ENCODE measurements around the gene PLA2G4B. TPM values are rescaled to one million over a fixed set of nuclear protein-coding genes. Genes with fewer than 3 reads are reported as not detected.

PLA2G4B gene
- total RNA-seq, 3 donors from 2014 or later = 3.2 to 11.0 (median 10.2) TPM

GRCh38 chr15:41844814-41845213 lies 6.2 kb downstream of the PLA2G4B start:
- H3K4me1 ChIP-seq = peaks cover 0 to 8% of the 10 kb centered on the region in 2 donors
- H3K27ac ChIP-seq = no peak overlapping the region
- no peaks in the 10 kb centered on the region for H3K27me3 ChIP-seq
- no peak for DNase-seq (ENCODE audit: low spot score in 2 of 2)
- intact Hi-C loops (cut with DNase I; ENCODE audit: low total_unique reads) = no loop called here
- H3K9me3 ChIP-seq = no peaks in the 10 kb centered on the region
- no peak overlapping the region for H3K4me3 ChIP-seq
- H3K36me3 ChIP-seq = peaks cover 15% of the 10 kb centered on the region
- TF ChIP-seq POLR2AphosphoS5 (IDR thresholded peaks at IDR 0.05) (no peak), CTCF (IDR thresholded peaks at IDR 0.05) (no peak), POLR2A (IDR thresholded peaks at IDR 0.05) (no peak)

- Histone ChIP-seq H3K4me1 (peaks cover 0 to 8% of the 10 kb centered on the region in 2 donors), H3K4me3 (no peak overlapping the region), H3K9me3 (no peaks in the 10 kb centered on the region), H3K27ac (no peak overlapping the region), H3K27me3 (no peaks in the 10 kb centered on the region), H3K36me3 (peaks cover 15% of the 10 kb centered on the region)
- intact Hi-C loops (cut with DNase I; ENCODE audit: low total_unique reads) = no loop called here
- DNase-seq (ENCODE audit: low spot score in 2 of 2) = no peak
- TF ChIP-seq CTCF (IDR thresholded peaks at IDR 0.05) (no peak), POLR2AphosphoS5 (IDR thresholded peaks at IDR 0.05) (no peak), POLR2A (IDR thresholded peaks at IDR 0.05) (no peak)
Measured at GRCh38 chr15:41847206-41847605, 8.6 kb downstream of the PLA2G4B start.

DNA sequence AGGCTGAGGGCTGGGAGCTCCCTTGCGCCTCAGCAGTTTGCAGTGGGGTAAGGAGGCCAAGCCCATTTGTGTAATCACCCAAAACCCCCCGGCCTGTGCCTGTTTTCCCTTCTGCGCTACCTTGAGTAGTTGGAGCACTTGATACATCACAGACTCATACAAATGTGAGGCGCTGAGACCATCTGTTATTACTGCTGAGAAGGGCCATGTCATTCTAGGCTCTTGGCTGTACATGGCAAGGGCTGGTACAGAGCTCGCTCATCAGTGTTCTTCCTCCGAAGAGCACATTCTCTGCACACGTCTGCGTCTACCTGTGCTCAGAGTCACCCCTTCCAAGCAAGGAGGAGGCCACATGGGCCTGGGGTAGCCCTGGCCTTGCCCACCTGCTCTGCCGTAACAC lies 9.3 kb downstream of the PLA2G4B start:
- H3K36me3 ChIP-seq = peaks cover 15% of the 10 kb centered on the region
- no peaks in the 10 kb centered on the region for H3K27me3 ChIP-seq
- no peak overlapping the region for H3K27ac ChIP-seq
- H3K9me3 ChIP-seq = no peaks in the 10 kb centered on the region
- no peak for DNase-seq (ENCODE audit: low spot score in 2 of 2)
- TF ChIP-seq CTCF (IDR thresholded peaks at IDR 0.05) (no peak), POLR2AphosphoS5 (IDR thresholded peaks at IDR 0.05) (no peak), POLR2A (IDR thresholded peaks at IDR 0.05) (no peak)
- intact Hi-C loops (cut with DNase I; ENCODE audit: low total_unique reads) = no loop called here
- H3K4me3 ChIP-seq = no peak overlapping the region
- H3K4me1 ChIP-seq = peaks cover 0 to 8% of the 10 kb centered on the region in 2 donors

DNA sequence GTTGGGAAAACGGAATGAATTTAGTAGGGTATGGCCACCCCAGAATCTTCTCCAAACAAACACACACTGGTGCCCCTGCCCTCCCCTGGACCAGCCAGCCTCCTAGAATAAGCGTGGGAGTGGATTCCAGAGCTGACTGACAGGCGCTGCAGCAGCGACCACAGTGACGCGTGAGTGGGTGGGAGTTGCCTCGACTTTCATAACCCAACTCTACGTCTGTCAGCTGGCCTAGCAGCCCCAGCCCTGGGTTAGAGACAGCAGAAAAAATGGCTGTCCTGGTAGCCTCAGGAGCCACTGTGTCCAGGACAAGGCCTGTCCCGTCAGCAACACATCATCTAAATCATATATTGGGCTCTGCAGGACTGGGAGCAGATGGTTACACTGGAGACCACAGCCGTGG lies 10.0 kb downstream of the PLA2G4B start:
- H3K4me1 ChIP-seq = peaks cover 0 to 8% of the 10 kb centered on the region in 2 donors
- TF ChIP-seq POLR2AphosphoS5 (IDR thresholded peaks at IDR 0.05) = no peak
- no peak for TF ChIP-seq CTCF (IDR thresholded peaks at IDR 0.05)
- TF ChIP-seq POLR2A (IDR thresholded peaks at IDR 0.05) = no peak
- no peaks in the 10 kb centered on the region for H3K9me3 ChIP-seq
- H3K27ac ChIP-seq = no peak overlapping the region
- H3K27me3 ChIP-seq = no peaks in the 10 kb centered on the region
- intact Hi-C loops (cut with DNase I; ENCODE audit: low total_unique reads) = no loop called here
- no peak for DNase-seq (ENCODE audit: low spot score in 2 of 2)
- no peak overlapping the region for H3K4me3 ChIP-seq
- peaks cover 15% of the 10 kb centered on the region for H3K36me3 ChIP-seq

DNA sequence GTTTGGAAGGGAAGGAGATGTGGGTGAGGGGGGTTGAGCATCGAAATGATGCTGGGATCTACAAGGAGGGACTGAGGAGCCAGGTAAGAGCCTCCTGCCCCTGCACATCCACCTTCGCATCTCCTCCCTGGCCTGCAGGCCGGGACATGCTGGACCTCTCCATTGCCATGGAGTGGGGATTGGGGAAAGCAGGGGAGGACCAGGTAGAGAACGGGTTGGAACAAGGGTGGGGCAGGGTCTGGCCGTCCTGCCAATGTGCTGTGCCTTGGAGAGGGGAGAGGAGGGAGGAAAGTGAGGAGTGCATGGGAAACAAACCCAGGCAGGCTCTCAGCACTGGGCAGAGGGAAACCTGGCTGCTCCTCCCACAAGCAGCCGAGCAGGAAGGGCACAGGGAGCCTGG lies 10.6 kb downstream of the PLA2G4B start:
- Histone ChIP-seq H3K27ac (peak overlapping the region; percentile 48 to 69), H3K9me3 (no peaks in the 10 kb centered on the region), H3K4me1 (peaks cover 0 to 8% of the 10 kb centered on the region in 2 donors), H3K4me3 (no peak overlapping the region), H3K36me3 (peaks cover 15% of the 10 kb centered on the region), H3K27me3 (no peaks in the 10 kb centered on the region)
- intact Hi-C loops (cut with DNase I; ENCODE audit: low total_unique reads) = no loop called here
- no peak for TF ChIP-seq POLR2AphosphoS5 (IDR thresholded peaks at IDR 0.05)
- TF ChIP-seq CTCF (IDR thresholded peaks at IDR 0.05) = no peak
- DNase-seq (ENCODE audit: low spot score in 2 of 2) = no peak

Measured in breast epithelium (tissue), 4 donors.